ENCODE measurements around the gene IRGM. TPM values are rescaled to one million over a fixed set of nuclear protein-coding genes. Genes with fewer than 3 reads are reported as not detected.
A peak's percentile ranks its signal among the peaks of the same experiment; 100 is the strongest.
"Not testable (repeated sequence)": the region's sequence is repeated elsewhere in the genome, so short reads cannot be mapped to it uniquely, and the experiment has no call there.

The IRGM gene, protein sequence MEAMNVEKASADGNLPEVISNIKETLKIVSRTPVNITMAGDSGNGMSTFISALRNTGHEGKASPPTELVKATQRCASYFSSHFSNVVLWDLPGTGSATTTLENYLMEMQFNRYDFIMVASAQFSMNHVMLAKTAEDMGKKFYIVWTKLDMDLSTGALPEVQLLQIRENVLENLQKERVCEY
- not detected in 2 replicates for total RNA-seq (ENCODE audit: low replicate concordance)
- long read RNA-seq, partial matches to known transcripts: 0 of 2 reads
- long read RNA-seq, other reads (novel, unspliced or antisense): 2 of 2 reads

DNA sequence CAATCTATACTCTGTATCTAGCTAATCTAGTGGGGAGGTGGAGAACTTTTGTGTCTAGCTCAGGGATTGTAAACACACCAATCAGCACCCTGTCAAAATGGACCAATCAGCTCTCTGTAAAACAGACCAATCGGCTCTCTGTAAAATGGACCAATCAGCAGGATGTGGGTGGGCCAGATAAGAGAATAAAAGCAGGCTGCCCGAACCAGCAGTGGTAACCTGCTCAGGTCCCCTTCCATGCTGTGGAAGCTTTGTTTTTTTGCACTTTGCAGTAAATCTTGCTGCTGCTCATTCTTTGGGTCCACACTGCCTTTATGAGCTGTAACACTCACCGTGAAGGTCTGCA, at the start of gene IRGM:
Gene IRGM, plus strand, starts transcription at position 214 of the 346 bp plus-strand sequence. CDS start 1,603 bp downstream, outside the sequence.
- H3K4me3 Mint-ChIP-seq; DNase-seq (ENCODE audit: extremely low spot score, unreplicated experiment); H3K9me3 Mint-ChIP-seq; H3K36me3 Mint-ChIP-seq; H3K4me1 Mint-ChIP-seq (ENCODE audit: unreplicated experiment): not testable (repeated sequence)
- Mint-ChIP-seq H3K27me3 (peaks cover 22% of the 10 kb centered on the region), H3K27ac (peak within 1 kb of the TSS; percentile 30)

DNA sequence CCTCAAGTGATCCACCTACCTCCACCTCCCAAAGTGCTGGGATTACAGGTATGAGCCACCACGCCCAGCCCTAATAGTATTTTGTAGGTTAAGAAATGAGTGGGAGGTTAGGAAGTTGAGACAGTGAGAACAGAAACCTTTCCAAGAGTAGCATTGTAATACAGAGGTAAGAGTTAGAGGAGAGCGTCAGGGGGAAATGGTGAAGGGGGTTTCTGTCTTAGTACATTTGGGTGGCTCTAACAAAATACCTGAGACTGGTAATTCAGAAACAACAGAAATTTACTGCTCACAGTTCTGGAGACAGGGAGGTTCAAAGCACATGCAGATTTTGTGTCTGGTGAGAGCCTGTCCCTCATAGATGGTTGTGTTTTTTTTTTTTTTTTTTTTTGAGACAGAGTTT, 48.9 kb upstream of the IRGM start:
- no peak for DNase-seq (ENCODE audit: extremely low spot score, unreplicated experiment)
- Mint-ChIP-seq H3K9me3 (no peaks in the 10 kb centered on the region), H3K36me3 (peaks cover 10% of the 10 kb centered on the region), H3K27me3 (peaks cover 6% of the 10 kb centered on the region), H3K27ac (no peak overlapping the region), H3K4me1 (ENCODE audit: unreplicated experiment) (peaks cover 11% of the 10 kb centered on the region), H3K4me3 (no peak overlapping the region)
- TF ChIP-seq, protein P1, sequence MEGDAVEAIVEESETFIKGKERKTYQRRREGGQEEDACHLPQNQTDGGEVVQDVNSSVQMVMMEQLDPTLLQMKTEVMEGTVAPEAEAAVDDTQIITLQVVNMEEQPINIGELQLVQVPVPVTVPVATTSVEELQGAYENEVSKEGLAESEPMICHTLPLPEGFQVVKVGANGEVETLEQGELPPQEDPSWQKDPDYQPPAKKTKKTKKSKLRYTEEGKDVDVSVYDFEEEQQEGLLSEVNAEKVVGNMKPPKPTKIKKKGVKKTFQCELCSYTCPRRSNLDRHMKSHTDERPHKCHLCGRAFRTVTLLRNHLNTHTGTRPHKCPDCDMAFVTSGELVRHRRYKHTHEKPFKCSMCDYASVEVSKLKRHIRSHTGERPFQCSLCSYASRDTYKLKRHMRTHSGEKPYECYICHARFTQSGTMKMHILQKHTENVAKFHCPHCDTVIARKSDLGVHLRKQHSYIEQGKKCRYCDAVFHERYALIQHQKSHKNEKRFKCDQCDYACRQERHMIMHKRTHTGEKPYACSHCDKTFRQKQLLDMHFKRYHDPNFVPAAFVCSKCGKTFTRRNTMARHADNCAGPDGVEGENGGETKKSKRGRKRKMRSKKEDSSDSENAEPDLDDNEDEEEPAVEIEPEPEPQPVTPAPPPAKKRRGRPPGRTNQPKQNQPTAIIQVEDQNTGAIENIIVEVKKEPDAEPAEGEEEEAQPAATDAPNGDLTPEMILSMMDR (conservative IDR thresholded peaks at IDR 0.05): no peak

DNA sequence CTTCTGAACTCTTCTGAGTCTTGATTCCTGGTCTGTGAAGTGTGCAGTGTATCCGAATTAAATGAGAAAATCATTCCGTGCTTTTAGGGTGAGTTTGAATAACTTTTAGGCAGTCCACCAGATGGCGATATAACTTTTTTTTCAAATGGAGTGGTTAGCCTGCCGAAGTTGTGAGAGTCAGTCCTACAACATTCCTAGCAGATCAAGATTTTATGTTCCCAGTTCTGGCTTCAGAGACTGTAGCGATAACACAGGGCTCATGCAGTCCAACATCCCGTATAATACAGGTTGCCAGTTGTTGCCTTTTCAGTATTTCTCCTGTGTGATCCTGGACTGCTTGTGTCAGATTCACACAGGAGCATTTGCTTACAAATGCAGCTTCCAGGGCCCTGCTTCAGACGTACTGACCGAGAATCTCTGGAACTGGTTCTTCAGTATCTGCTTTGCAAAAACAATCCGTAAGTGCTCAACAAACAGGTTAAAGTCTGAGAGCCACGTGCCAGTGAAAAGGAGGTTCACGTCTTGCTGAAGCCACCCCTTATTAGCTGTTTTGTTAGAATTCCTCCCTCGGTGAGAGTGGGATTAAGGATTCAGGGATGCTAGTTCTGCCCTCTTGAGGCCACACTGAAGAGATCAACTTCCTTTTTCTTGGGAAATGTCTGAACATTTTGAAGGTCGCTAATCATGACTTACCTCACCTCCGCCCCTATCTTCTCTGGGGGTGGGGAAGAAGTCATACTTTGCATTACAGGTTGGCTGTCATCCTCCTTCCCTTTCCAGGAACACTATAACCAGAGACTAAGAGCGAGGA, 45.0 kb upstream of the IRGM start:
- peaks cover 11% of the 10 kb centered on the region for H3K4me1 Mint-ChIP-seq (ENCODE audit: unreplicated experiment)
- DNase-seq (ENCODE audit: extremely low spot score, unreplicated experiment): no peak
- H3K9me3 Mint-ChIP-seq: peaks cover 5% of the 10 kb centered on the region
- TF ChIP-seq, protein P1 (conservative IDR thresholded peaks at IDR 0.05): peak; percentile 76
- H3K4me3 Mint-ChIP-seq: peak overlapping the region; percentile 87
- peaks cover 13% of the 10 kb centered on the region for H3K27me3 Mint-ChIP-seq
- peaks cover 7% of the 10 kb centered on the region for H3K36me3 Mint-ChIP-seq
- peak overlapping the region; percentile 57 for H3K27ac Mint-ChIP-seq

DNA sequence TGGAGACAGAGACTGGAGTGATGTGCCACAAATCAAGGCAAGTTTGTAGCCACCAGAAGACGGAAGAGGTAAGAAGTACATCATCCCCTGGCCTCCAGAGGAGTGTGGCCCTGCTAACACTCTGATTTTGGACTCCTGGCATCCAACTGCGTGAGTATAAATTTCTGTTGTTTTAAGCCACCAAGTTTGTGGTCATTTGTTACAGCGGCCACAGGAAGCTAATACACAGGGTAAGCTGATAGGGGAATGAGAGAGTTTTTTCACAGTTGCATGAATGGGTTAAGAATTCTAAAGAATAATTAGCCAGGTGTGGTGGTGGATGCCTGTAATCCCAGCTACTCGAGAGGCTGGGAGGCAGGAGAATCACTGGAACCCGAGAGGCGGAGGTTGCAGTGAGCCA, 41.9 kb upstream of the IRGM start:
- Mint-ChIP-seq H3K27me3 (peaks cover 17% of the 10 kb centered on the region), H3K4me1 (ENCODE audit: unreplicated experiment) (peaks cover 11% of the 10 kb centered on the region), H3K4me3 (no peak overlapping the region), H3K9me3 (peaks cover 5% of the 10 kb centered on the region), H3K36me3 (no peaks in the 10 kb centered on the region), H3K27ac (no peak overlapping the region)
- no peak for DNase-seq (ENCODE audit: extremely low spot score, unreplicated experiment)
- TF ChIP-seq, protein P1 (conservative IDR thresholded peaks at IDR 0.05): no peak

DNA sequence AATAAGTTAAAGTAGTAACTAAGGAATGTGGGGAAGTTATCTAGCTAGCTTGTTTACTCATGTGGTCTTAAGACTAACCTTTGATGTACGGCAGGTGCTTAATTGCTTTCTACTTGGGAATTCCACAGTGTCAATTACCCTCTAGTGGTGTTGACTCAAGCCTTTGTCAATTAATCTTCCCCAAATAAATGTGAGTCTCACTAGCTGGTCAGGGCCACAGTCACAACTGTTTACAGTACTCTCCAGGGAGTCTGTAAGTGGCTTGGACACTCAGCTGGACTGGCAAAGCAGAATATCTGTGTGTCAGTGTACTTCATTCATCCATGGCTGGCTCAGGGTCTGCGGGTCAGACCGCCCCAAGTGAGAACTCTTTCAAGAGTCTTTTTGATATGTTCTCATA, 37.0 kb upstream of the IRGM start:
- Mint-ChIP-seq H3K4me3 (no peak overlapping the region), H3K27me3 (peaks cover 7% of the 10 kb centered on the region), H3K36me3 (no peaks in the 10 kb centered on the region), H3K4me1 (ENCODE audit: unreplicated experiment) (no peaks in the 10 kb centered on the region), H3K27ac (no peak overlapping the region), H3K9me3 (peaks cover under 1% of the 10 kb centered on the region)
- TF ChIP-seq, protein P1 (conservative IDR thresholded peaks at IDR 0.05): no peak
- DNase-seq (ENCODE audit: extremely low spot score, unreplicated experiment): no peak

DNA sequence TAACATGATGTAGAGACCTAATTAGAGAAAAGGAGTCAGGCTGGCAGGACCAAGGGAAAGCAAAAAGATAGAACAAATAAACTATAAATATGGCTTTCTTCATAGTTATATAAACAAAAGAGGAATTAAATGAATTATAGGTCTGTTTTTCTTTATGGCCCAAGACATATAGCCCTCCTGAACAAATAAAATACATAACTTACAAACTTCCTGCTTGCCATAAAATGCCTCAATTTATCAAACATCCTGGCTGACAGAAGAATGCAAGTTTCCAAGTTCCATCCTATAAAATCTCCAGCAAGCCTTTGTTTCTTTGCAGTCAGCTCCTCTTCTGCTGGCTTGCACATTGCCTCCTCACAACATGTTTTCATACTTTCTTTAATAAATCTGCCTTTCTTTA, 31.3 kb upstream of the IRGM start:
- TF ChIP-seq, protein P1 (conservative IDR thresholded peaks at IDR 0.05): no peak
- H3K27ac Mint-ChIP-seq: no peak overlapping the region
- peaks cover 7% of the 10 kb centered on the region for H3K27me3 Mint-ChIP-seq
- no peaks in the 10 kb centered on the region for H3K36me3 Mint-ChIP-seq
- no peak for DNase-seq (ENCODE audit: extremely low spot score, unreplicated experiment)
- H3K4me1 Mint-ChIP-seq (ENCODE audit: unreplicated experiment): no peaks in the 10 kb centered on the region
- no peak overlapping the region for H3K4me3 Mint-ChIP-seq
- H3K9me3 Mint-ChIP-seq: peaks cover 8% of the 10 kb centered on the region

All from type B pancreatic cell (in vitro differentiated cells).